ENCODE data around the gene SNX5. TPM values are rescaled to one million over a fixed set of nuclear protein-coding genes. Genes with fewer than 3 reads are reported as not detected.

Gene SNX5
- total RNA-seq, 2 experiments from 2014 or later = 204 to 274 TPM

DNA sequence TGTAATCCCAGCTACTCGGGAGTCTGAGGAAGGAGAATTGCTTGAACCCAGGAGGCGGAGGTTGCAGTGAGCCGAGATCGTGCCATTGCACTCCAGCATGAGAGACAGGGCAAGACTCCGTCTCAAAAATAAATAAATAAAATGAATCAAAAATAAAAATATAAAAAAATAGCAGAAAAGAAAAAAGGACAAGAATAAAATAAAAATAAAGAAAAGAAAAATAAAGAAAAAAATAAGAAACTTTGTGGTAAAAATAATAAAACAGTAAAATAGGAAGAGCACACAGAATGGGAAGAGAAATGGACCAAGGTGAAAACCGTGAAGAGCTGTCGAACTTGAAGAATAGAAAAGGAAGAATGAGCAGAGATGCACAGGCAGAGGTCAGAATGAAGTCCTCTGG lies 63.0 kb downstream of the SNX5 start:
- Histone ChIP-seq H3K4me1 (ENCODE audit: insufficient read depth, low read length, poor library complexity, severe bottlenecking) (peaks cover 31% of the 10 kb centered on the region), H3K27ac (ENCODE audit: low read depth, low read length, poor library complexity, severe bottlenecking) (no peak overlapping the region), H4K20me1 (ENCODE audit: insufficient read depth, low read length) (no peaks in the 10 kb centered on the region), H3K79me2 (ENCODE audit: insufficient read depth, low read depth, low read length) (no peaks in the 10 kb centered on the region), H3K9me2 (ENCODE audit: insufficient read depth, low read length) (no peaks in the 10 kb centered on the region), H3K36me3 (ENCODE audit: insufficient read depth, low read length) (no peaks in the 10 kb centered on the region), H3K4me2 (ENCODE audit: low read length) (no peak overlapping the region), H3K9me3 (ENCODE audit: low read length) (no peaks in the 10 kb centered on the region), H3K4me3 (ENCODE audit: low read depth, low read length, poor library complexity, severe bottlenecking) (no peak overlapping the region), H2AFZ (ENCODE audit: low read length) (no peak overlapping the region)
- intact Hi-C loops (cut with micrococcal nuclease; ENCODE audit: unreplicated experiment) = no loop called here
- BruUV-seq (replicated peaks) = no TSS peak
- ChIA-PET POLR2A (interaction anchor here (0.6 kb wide), 1 partner anchor 32 kb away, joined by 4 read pairs; no protein-coding TSS in a partner anchor), CTCF (ENCODE audit: unreplicated experiment) (no interaction called here)
- DNase-seq (ENCODE audit: low spot score) = no peak
- TF ChIP-seq, protein P1, sequence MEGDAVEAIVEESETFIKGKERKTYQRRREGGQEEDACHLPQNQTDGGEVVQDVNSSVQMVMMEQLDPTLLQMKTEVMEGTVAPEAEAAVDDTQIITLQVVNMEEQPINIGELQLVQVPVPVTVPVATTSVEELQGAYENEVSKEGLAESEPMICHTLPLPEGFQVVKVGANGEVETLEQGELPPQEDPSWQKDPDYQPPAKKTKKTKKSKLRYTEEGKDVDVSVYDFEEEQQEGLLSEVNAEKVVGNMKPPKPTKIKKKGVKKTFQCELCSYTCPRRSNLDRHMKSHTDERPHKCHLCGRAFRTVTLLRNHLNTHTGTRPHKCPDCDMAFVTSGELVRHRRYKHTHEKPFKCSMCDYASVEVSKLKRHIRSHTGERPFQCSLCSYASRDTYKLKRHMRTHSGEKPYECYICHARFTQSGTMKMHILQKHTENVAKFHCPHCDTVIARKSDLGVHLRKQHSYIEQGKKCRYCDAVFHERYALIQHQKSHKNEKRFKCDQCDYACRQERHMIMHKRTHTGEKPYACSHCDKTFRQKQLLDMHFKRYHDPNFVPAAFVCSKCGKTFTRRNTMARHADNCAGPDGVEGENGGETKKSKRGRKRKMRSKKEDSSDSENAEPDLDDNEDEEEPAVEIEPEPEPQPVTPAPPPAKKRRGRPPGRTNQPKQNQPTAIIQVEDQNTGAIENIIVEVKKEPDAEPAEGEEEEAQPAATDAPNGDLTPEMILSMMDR (conservative IDR thresholded peaks at IDR 0.05; ENCODE audit: low read length) = no peak
- no peak for TF ChIP-seq EZH2phosphoT487 (IDR thresholded peaks at IDR 0.05; ENCODE audit: borderline replicate concordance, low read depth, low read length)

DNA sequence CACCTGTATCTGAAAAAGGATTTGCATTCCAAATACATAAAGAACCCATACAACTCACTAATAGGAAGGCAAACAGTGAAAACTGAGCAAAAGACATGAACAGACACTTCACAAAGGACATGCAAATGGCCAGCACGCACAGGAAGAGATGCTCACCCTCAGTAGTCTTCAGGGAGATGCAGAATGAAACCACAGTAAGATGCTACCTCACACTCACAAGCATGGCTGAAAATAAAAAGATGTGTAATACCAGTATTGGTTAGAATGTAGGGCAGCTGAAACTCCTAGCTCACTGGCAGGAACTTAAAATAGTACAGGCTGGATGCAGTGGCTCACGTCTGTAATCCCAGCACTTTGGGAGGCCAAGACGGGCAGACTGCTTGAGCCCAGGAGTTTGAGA lies 64.6 kb downstream of the SNX5 start:
- POLR2A ChIA-PET = interaction anchor here (0.6 to 1.0 kb wide), 2 partner anchors 222 to 435 kb away, joined by 3 to 4 read pairs; partner anchors contain the start of gene RRBP1
- H3K9me3 ChIP-seq (ENCODE audit: low read length) = no peaks in the 10 kb centered on the region
- intact Hi-C loops (cut with micrococcal nuclease; ENCODE audit: unreplicated experiment) = no loop called here

DNA sequence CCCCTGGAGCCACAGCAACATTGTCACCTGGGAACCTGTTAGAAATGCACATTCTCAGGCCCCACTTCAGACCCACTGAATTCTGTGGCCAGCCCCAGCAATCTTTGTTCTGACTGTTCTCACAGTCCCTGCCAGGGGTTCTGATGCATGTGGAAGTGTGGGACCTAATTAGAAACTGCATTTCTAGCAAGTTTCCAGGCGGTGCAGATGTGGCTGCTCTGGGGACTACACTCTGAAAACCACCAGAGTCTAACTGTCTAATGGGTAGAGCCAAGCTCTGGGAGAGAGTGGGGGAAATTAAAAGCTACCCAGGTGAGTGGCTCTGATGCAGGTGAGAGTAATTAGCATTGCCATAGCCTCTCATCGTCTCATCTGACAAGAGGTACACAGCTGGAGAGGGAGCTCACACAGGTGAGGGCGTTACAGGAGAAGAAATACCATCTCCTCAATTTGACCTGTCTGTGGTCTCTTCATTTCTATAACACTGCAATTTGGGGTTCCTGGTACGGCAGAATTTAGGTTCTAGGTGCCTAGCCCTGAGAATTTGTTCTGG lies 66.0 kb downstream of the SNX5 start:
- TF ChIP-seq, protein P1 (conservative IDR thresholded peaks at IDR 0.05; ENCODE audit: low read length) = no peak
- no peak for TF ChIP-seq EZH2phosphoT487 (IDR thresholded peaks at IDR 0.05; ENCODE audit: borderline replicate concordance, low read depth, low read length)
- no peak overlapping the region for H3K4me2 ChIP-seq (ENCODE audit: low read length)
- no peak for DNase-seq (ENCODE audit: low spot score)
- no peaks in the 10 kb centered on the region for H4K20me1 ChIP-seq (ENCODE audit: insufficient read depth, low read length)
- intact Hi-C loops (cut with micrococcal nuclease; ENCODE audit: unreplicated experiment) = no loop called here
- H3K79me2 ChIP-seq (ENCODE audit: insufficient read depth, low read depth, low read length) = no peaks in the 10 kb centered on the region
- H3K36me3 ChIP-seq (ENCODE audit: insufficient read depth, low read length) = no peaks in the 10 kb centered on the region
- H3K9me3 ChIP-seq (ENCODE audit: low read length) = no peaks in the 10 kb centered on the region
- H3K4me3 ChIP-seq (ENCODE audit: low read depth, low read length, poor library complexity, severe bottlenecking) = no peak overlapping the region
- ChIA-PET POLR2A (interaction anchor here (1.1 kb wide), 1 partner anchor 220 kb away, joined by 4 read pairs; the partner anchor contains the start of gene RRBP1), CTCF (ENCODE audit: unreplicated experiment) (no interaction called here)
- peaks cover 33% of the 10 kb centered on the region for H3K4me1 ChIP-seq (ENCODE audit: insufficient read depth, low read length, poor library complexity, severe bottlenecking)
- no peak overlapping the region for H3K27ac ChIP-seq (ENCODE audit: low read depth, low read length, poor library complexity, severe bottlenecking)
- no peak overlapping the region for H2AFZ ChIP-seq (ENCODE audit: low read length)
- BruUV-seq (replicated peaks) = no TSS peak
- no peaks in the 10 kb centered on the region for H3K9me2 ChIP-seq (ENCODE audit: insufficient read depth, low read length)

More for the DNA sequence above, 64.6 kb downstream of the SNX5 start:
- Histone ChIP-seq H3K9me2 (ENCODE audit: insufficient read depth, low read length) (no peaks in the 10 kb centered on the region), H3K4me3 (ENCODE audit: low read depth, low read length, poor library complexity, severe bottlenecking) (no peak overlapping the region), H3K4me1 (ENCODE audit: insufficient read depth, low read length, poor library complexity, severe bottlenecking) (peaks cover 33% of the 10 kb centered on the region), H4K20me1 (ENCODE audit: insufficient read depth, low read length) (no peaks in the 10 kb centered on the region), H3K36me3 (ENCODE audit: insufficient read depth, low read length) (no peaks in the 10 kb centered on the region), H3K27ac (ENCODE audit: low read depth, low read length, poor library complexity, severe bottlenecking) (no peak overlapping the region), H3K4me2 (ENCODE audit: low read length) (peak overlapping the region; percentile 32; the same call in 1 of the 2 replicates), H2AFZ (ENCODE audit: low read length) (peak overlapping the region; percentile 50; the same call in 1 of the 2 replicates), H3K79me2 (ENCODE audit: insufficient read depth, low read depth, low read length) (no peaks in the 10 kb centered on the region)
- DNase-seq (ENCODE audit: low spot score) = peak; percentile 34
- BruUV-seq (replicated peaks) = no TSS peak
- CTCF ChIA-PET (ENCODE audit: unreplicated experiment) = no interaction called here
- no peak for TF ChIP-seq EZH2phosphoT487 (IDR thresholded peaks at IDR 0.05; ENCODE audit: borderline replicate concordance, low read depth, low read length)
- TF ChIP-seq, protein P1 (conservative IDR thresholded peaks at IDR 0.05; ENCODE audit: low read length) = no peak

Data from OCI-LY7 (cell line).